H1 (cell line): ENCODE data around the gene GRPR. TPM values are rescaled to one million over a fixed set of nuclear protein-coding genes. Genes with fewer than 3 reads are reported as not detected.
"Not testable (repeated sequence)": the region's sequence is repeated elsewhere in the genome, so short reads cannot be mapped to it uniquely, and the experiment has no call there.

Experiments used
- CTCF ChIA-PET: fragments of 300-600 bp; sonication (Branson Sonifier 250); formaldehyde crosslinking; loops from one replicate; lab custom pipeline; 2021; ENCODE audit not compliant: partially characterized antibody; lab: Charles Lee
- POLR2A ChIA-PET: fragments of 300-600 bp; sonication (Branson Sonifier 250); formaldehyde crosslinking; loops from one replicate; lab custom pipeline; 2021; ENCODE audit warnings: inconsistent platforms; ENCODE audit not compliant: partially characterized antibody; lab: Charles Lee
- DNase-seq, 2 experiments: peaks; one replicate each; pipeline versions ENCODE4 v3.0.0 to v3.0.0-alpha.2; 2010 to 2022; ENCODE audit warnings: low spot score in 2 of 2, low read depth in 1 of 2, mixed read lengths in 1 of 2
- FAIRE-seq: peaks from 2 replicates; lab custom pipeline; 2011; peaks lifted over from hg19 to GRCh38; lab: Jason Lieb, UNC
- H2AFZ ChIP-seq: 2 replicates; pipeline ENCODE4 v1.8.1; 2012; ENCODE audit warnings: low read length, inconsistent platforms
- H2AK5ac ChIP-seq: 2 replicates; pipeline ENCODE4 v1.6.1; 2013; ENCODE audit warnings: low read depth, low read length
- H2BK120ac ChIP-seq: replicated peaks from 2 replicates; pipeline ENCODE3; 2013; ENCODE audit warnings: low read depth, low read length, inconsistent platforms
- H2BK12ac ChIP-seq: 2 replicates; pipeline ENCODE4 v1.6.1; 2013; ENCODE audit warnings: low read depth, low read length
- H2BK15ac ChIP-seq: 2 replicates; pipeline ENCODE4 v1.6.1; 2013; ENCODE audit warnings: low read length
- H2BK20ac ChIP-seq: 2 replicates; pipeline ENCODE4 v1.6.1; 2013; ENCODE audit warnings: low read length
- H2BK5ac ChIP-seq: 2 replicates; pipeline ENCODE4 v1.6.1; 2013; ENCODE audit warnings: low read depth, low read length
- H3K14ac ChIP-seq: 2 replicates; pipeline ENCODE4 v1.6.1; 2013; ENCODE audit warnings: inconsistent platforms; ENCODE audit not compliant: insufficient read length
- H3K18ac ChIP-seq: 2 replicates; pipeline ENCODE4 v1.6.1; 2013; ENCODE audit warnings: low read length; ENCODE audit errors: extremely low read depth
- H3K23ac ChIP-seq: 2 replicates; pipeline ENCODE4 v1.6.1; 2013; ENCODE audit warnings: inconsistent platforms; ENCODE audit not compliant: insufficient read length
- H3K23me2 ChIP-seq: 2 replicates; pipeline ENCODE4 v1.6.1; 2013; ENCODE audit warnings: low read depth, low read length
- H3K27ac ChIP-seq: 2 replicates; pipeline ENCODE4 v1.6.1; 2011; ENCODE audit warnings: low read depth, low read length, inconsistent platforms
- H3K27me3 ChIP-seq, 4 experiments: replicated peaks in 1 of 4; 1 replicate in 1 of 4; 2 replicates in 3 of 4; pipeline versions ENCODE4 v1.6.1 to v1.8.1; 2011 to 2013; ENCODE audit warnings: low read length in 3 of 4, mild to moderate bottlenecking in 3 of 4, inconsistent platforms in 2 of 4, mixed read lengths in 2 of 4, moderate library complexity in 1 of 4; ENCODE audit not compliant: control insufficient read depth in 3 of 4, insufficient read depth in 3 of 4; ENCODE audit errors: extremely low read depth in 1 of 4
- H3K36me3 ChIP-seq, 4 experiments: 2 replicates each; pipeline versions ENCODE4 v1.6.1 to v1.8.1; 2011 to 2013; ENCODE audit warnings: mild to moderate bottlenecking in 4 of 4, low read length in 3 of 4, moderate library complexity in 2 of 4, control low read depth in 1 of 4, inconsistent platforms in 1 of 4; ENCODE audit not compliant: insufficient read depth in 4 of 4, control insufficient read depth in 2 of 4
- H3K4ac ChIP-seq: replicated peaks from 2 replicates; pipeline ENCODE3; 2013; ENCODE audit warnings: low read length, low read depth, mixed read lengths, inconsistent platforms; ENCODE audit not compliant: insufficient read length
- H3K4me1 ChIP-seq, 4 experiments: replicated peaks in 1 of 4; 1 replicate in 1 of 4; 2 replicates in 3 of 4; pipeline versions ENCODE4 v1.6.1 to v1.8.1; 2011 to 2013; ENCODE audit warnings: low read length in 3 of 4, inconsistent platforms in 2 of 4, mixed read lengths in 1 of 4; ENCODE audit not compliant: insufficient read depth in 4 of 4, control insufficient read depth in 3 of 4
- H3K4me2 ChIP-seq, 2 experiments: 2 replicates each; pipeline versions ENCODE4 v1.6.1 to v1.8.1; 2011 to 2013; ENCODE audit warnings: low read depth in 2 of 2, low read length in 2 of 2, control low read depth in 1 of 2, inconsistent platforms in 1 of 2, mild to moderate bottlenecking in 1 of 2; ENCODE audit not compliant: insufficient read depth in 1 of 2
- H3K4me3 ChIP-seq, 4 experiments: fragments of 200-600, 300-600 bp in 1 of 4; sonication (generic), shearing (Covaris generic), sonication (Bioruptor Twin) in 1 of 4; 2 replicates each; pipeline versions ENCODE4 v1.5.1 to v1.8.1; 2011 to 2016; ENCODE audit warnings: low read length in 4 of 4, low read depth in 3 of 4, control low read depth in 2 of 4, inconsistent platforms in 2 of 4, mild to moderate bottlenecking in 2 of 4, mixed read lengths in 1 of 4, moderate library complexity in 1 of 4; ENCODE audit not compliant: insufficient read depth in 2 of 4; ENCODE audit errors: extremely low read depth in 1 of 4
- H3K56ac ChIP-seq: replicated peaks from 2 replicates; pipeline ENCODE3; 2013; ENCODE audit warnings: low read depth, mild to moderate bottlenecking, mixed read lengths, low read length, inconsistent platforms; ENCODE audit not compliant: insufficient read length
- H3K79me1 ChIP-seq: 2 replicates; pipeline ENCODE4 v1.6.1; 2013; ENCODE audit warnings: low read depth, low read length, control low read depth
- H3K79me2 ChIP-seq, 2 experiments: 2 replicates each; pipeline versions ENCODE4 v1.6.1 to v1.8.1; 2012 to 2013; ENCODE audit warnings: low read length in 2 of 2, mild to moderate bottlenecking in 2 of 2, inconsistent platforms in 1 of 2; ENCODE audit not compliant: insufficient read depth in 2 of 2, control insufficient read depth in 1 of 2
- H3K9ac ChIP-seq, 4 experiments: replicated peaks in 1 of 4; 1 replicate in 1 of 4; 2 replicates in 3 of 4; pipeline versions ENCODE4 v1.6.1 to v1.8.1; 2011 to 2013; ENCODE audit warnings: low read depth in 3 of 4, low read length in 3 of 4, control low read depth in 2 of 4, mild to moderate bottlenecking in 2 of 4, moderate library complexity in 2 of 4, inconsistent platforms in 1 of 4; ENCODE audit errors: extremely low read depth in 1 of 4
- H3K9me3 ChIP-seq, 2 experiments: 2 replicates each; pipeline versions ENCODE4 v1.6.1 to v1.8.1; 2012 to 2013; ENCODE audit warnings: mild to moderate bottlenecking in 2 of 2, moderate library complexity in 2 of 2, control low read depth in 1 of 2, inconsistent platforms in 1 of 2, low read depth in 1 of 2, low read length in 1 of 2, mixed read lengths in 1 of 2; ENCODE audit not compliant: insufficient read depth in 2 of 2
- H4K20me1 ChIP-seq, 2 experiments: replicated peaks in 1 of 2; 2 replicates each; pipeline versions ENCODE3 to v1.8.1; 2011 to 2013; ENCODE audit warnings: inconsistent platforms in 2 of 2, low read length in 2 of 2, mild to moderate bottlenecking in 1 of 2; ENCODE audit not compliant: insufficient read depth in 2 of 2, control insufficient read depth in 1 of 2
- H4K5ac ChIP-seq: 2 replicates; pipeline ENCODE4 v1.6.1; 2013; ENCODE audit warnings: low read length, low read depth, mixed read lengths, inconsistent platforms; ENCODE audit not compliant: insufficient read length
- H4K8ac ChIP-seq: 2 replicates; pipeline ENCODE4 v1.8.0; 2013; ENCODE audit warnings: mild to moderate bottlenecking, moderate library complexity, low read length, inconsistent platforms; ENCODE audit not compliant: insufficient read depth; ENCODE audit errors: extremely low read depth
- H4K91ac ChIP-seq: replicated peaks from 2 replicates; pipeline ENCODE3; 2013; ENCODE audit warnings: low read length, mixed read lengths, inconsistent platforms; ENCODE audit not compliant: insufficient read length
- CBX5 ChIP-seq: fragments of 300-800, 300-1000 bp; sonication (generic); IDR thresholded peaks from 2 replicates; pipeline ENCODE4 v1.7.1; 2016; ENCODE audit warnings: antibody characterized with exemption, low read length, low read depth
- CREB1 ChIP-seq: IDR thresholded peaks from 2 replicates; pipeline ENCODE4 v1.6.1; 2012; ENCODE audit warnings: inconsistent platforms
- MAX ChIP-seq: IDR thresholded peaks from 2 replicates; pipeline ENCODE4 v1.6.1; 2012; ENCODE audit warnings: inconsistent platforms
- PHF8 ChIP-seq: fragments of 200-600 bp; sonication (generic); conservative IDR thresholded peaks from 2 replicates; pipeline ENCODE4 v1.7.1; 2012; ENCODE audit warnings: low read depth, mild to moderate bottlenecking, inconsistent platforms, low read length, moderate library complexity
- RNF2 ChIP-seq: fragments of 200-900, 300-1000 bp; sonication (generic); IDR thresholded peaks from 2 replicates; pipeline ENCODE4 v1.7.1; 2016; ENCODE audit warnings: borderline replicate concordance, low read depth, mild to moderate bottlenecking, antibody characterized with exemption, low read length; ENCODE audit not compliant: poor library complexity, severe bottlenecking; ENCODE audit errors: missing control alignments
- SIN3A ChIP-seq, 2 experiments: IDR thresholded peaks in 1 of 2; conservative IDR thresholded peaks in 1 of 2; 2 replicates each; pipeline ENCODE4 v1.6.1; 2011 to 2012; ENCODE audit warnings: low read length in 2 of 2, improper control_type of control experiment in 1 of 2, low read depth in 1 of 2, mild to moderate bottlenecking in 1 of 2
- SIX5 ChIP-seq: IDR thresholded peaks from 2 replicates; pipeline ENCODE4 v1.6.1; 2011; ENCODE audit warnings: mild to moderate bottlenecking, low read depth, low read length
- WGBS, 2 experiments: shearing (Covaris generic) in 1 of 2; methylation state at CpG; one replicate each; pipeline versions ENCODE4 v1.1.6 to v1.1.7; 2013 to 2015; ENCODE audit warnings: low lambda C conversion rate in 2 of 2, mixed read lengths in 2 of 2, inconsistent platforms in 1 of 2, low coverage in 1 of 2, missing lambda C conversion rate in 1 of 2; ENCODE audit not compliant: insufficient replicate concordance in 2 of 2, insufficient coverage in 1 of 2, insufficient read length in 1 of 2; ENCODE audit errors: extremely low coverage in 1 of 2, missing lambda C conversion rate in 1 of 2; 5-methylcytosine and 5-hydroxymethylcytosine counted together
- polyA plus RNA-seq, 7 experiments: library from polyadenylated mRNA; depleted of rRNA in 3 of 7; stranded (reverse) in 5 of 7; unstranded in 2 of 7; fragments of >200 nt in 5 of 7; fragments of 200-250 nt in 2 of 7; gene quantifications; 1 replicate in 5 of 7; 2 replicates in 1 of 7; 4 replicates in 1 of 7; pipeline versions ENCODE4 v1.2.1 to v1.2.3, GENCODE V29; 2011 to 2013; ENCODE audit warnings: missing spikeins in 2 of 7, mixed read lengths in 2 of 7
- total RNA-seq: library from RNA; stranded (reverse); fragmentation: NEBNext Ultra II Directional; extraction: Animal tissue kit (Norgen Biotek cat#: 25700); gene quantifications from 2 replicates; pipeline ENCODE4 v1.2.1, GENCODE V29; 2021

Gene GRPR
- total and polyA plus RNA-seq, 2 of the 8 experiments (the other 6 are each of a cell fraction or from before 2014, with no cell fraction given) = 18.6 to 78.4 TPM

GRCh38 chrX:16144420-16144819, 21.1 kb downstream of the GRPR start (continued):
- TF ChIP-seq SIN3A (conservative IDR thresholded peaks at IDR 0.05 in 1 of 2, IDR thresholded peaks at IDR 0.05 in 1 of 2; ENCODE audit: low read depth in 1 of 2, low read length in 2 of 2) = no peak
- no peak for TF ChIP-seq SIX5
- TF ChIP-seq RNF2 = no peak
- TF ChIP-seq MAX = no peak
- TF ChIP-seq CREB1 = no peak
- TF ChIP-seq CBX5 = no peak
- no peak for TF ChIP-seq PHF8

- H3K4ac ChIP-seq, H3K27me3 ChIP-seq, H4K20me1 ChIP-seq, H3K9ac ChIP-seq, H2AK5ac ChIP-seq, H2BK15ac ChIP-seq, CTCF ChIA-PET, H2BK20ac ChIP-seq, H3K4me3 ChIP-seq, H3K14ac ChIP-seq, H2BK120ac ChIP-seq, H3K9me3 ChIP-seq, H4K8ac ChIP-seq, H3K23me2 ChIP-seq, H3K27ac ChIP-seq, H3K56ac ChIP-seq, H2BK5ac ChIP-seq, H3K4me2 ChIP-seq, H4K5ac ChIP-seq, H3K4me1 ChIP-seq, H2AFZ ChIP-seq, H3K79me1 ChIP-seq, H4K91ac ChIP-seq, POLR2A ChIA-PET, DNase-seq, H3K23ac ChIP-seq, H3K18ac ChIP-seq, H2BK12ac ChIP-seq: not testable (repeated sequence)
- peak; percentile 66 for FAIRE-seq
- H3K79me2 ChIP-seq = peaks cover 2 to 83% of the 10 kb centered on the region in 2 experiments; a peak in 3 of 4 replicates
- peaks cover under 1 to 74% (median 6%) of the 10 kb centered on the region in 4 experiments; a peak in 5 of 8 replicates for H3K36me3 ChIP-seq
- 93% methylated on average over 1 of the region's 1 CpG; no CpG with 5 or more reads in 1 of the 2 experiments for WGBS, 2 experiments
Observed at GRCh38 chrX:16145093-16145492, 21.7 kb downstream of the GRPR start.
